Fibroblast of mammary gland (primary cell): ENCODE data around the gene S100A7.

ENCODE experiments used
- DNase-seq: peaks from one replicate; pipeline ENCODE4 v3.0.0-alpha.2; 2010; ENCODE audit warnings: low read depth
- H3K4me3 ChIP-seq: 2 replicates; pipeline ENCODE4 v1.5.1; 2011; ENCODE audit warnings: low read depth, mild to moderate bottlenecking, low read length, moderate library complexity; ENCODE audit not compliant: control insufficient read depth
- CTCF ChIP-seq: conservative IDR thresholded peaks from 2 replicates; pipeline ENCODE4 v1.5.1; 2011; ENCODE audit warnings: low read depth, low read length, inconsistent platforms; ENCODE audit not compliant: control insufficient read depth, insufficient read depth

Gene S100A7

GRCh38 chr1:153460551-153460950 lies at the start of gene S100A7:
Gene S100A7 (minus strand): TSS chr1:153460651. CDS start chr1:153459013, 1,638 bp downstream.
- DNase-seq = no peak
- no peak for TF ChIP-seq CTCF
- H3K4me3 ChIP-seq = no peak within 1 kb of the TSS

GRCh38 chr1:153509729-153510354 lies 49.4 kb upstream of the S100A7 start:
- peak; percentile 79 for TF ChIP-seq CTCF
- peak; percentile 54 for DNase-seq
- no peak overlapping the region for H3K4me3 ChIP-seq

- no peak for DNase-seq
- TF ChIP-seq CTCF = no peak
- no peak overlapping the region for H3K4me3 ChIP-seq
These were observed 48.6 kb upstream of the S100A7 start for GRCh38 chr1:153509036-153509435.

GRCh38 chr1:153507926-153508583 lies 47.6 kb upstream of the S100A7 start:
- no peak overlapping the region for H3K4me3 ChIP-seq
- no peak for TF ChIP-seq CTCF
- DNase-seq = no peak

GRCh38 chr1:153506831-153507413 lies 46.5 kb upstream of the S100A7 start:
- TF ChIP-seq CTCF = no peak
- peak; percentile 96 for DNase-seq
- peak overlapping the region; percentile 13 for H3K4me3 ChIP-seq

- no peak for DNase-seq
- H3K4me3 ChIP-seq = no peak overlapping the region
- TF ChIP-seq CTCF = no peak
These were observed 45.9 kb upstream of the S100A7 start for GRCh38 chr1:153506386-153506785.
